Measurements from ENCODE around the gene LSM11.

Gene LSM11

DNA sequence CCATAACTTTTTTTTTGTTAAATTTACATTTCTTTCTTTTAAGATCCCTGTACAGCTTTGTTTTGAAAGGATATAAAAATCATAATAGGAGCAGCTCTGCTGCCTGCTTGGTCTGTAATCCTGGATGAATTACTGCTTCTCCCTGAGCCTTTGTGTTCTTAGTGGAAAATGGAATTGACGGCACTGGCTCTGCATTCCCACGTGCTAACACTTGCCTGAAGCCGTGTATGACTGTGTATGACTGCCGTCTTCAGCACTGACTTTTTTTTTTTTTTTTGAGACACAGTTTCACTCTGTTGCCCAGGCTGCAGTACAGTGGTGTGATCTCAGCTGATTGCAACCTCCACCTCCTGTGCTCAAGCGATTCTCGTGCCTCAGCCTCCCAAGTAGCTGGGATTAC is 7.5 kb upstream of the LSM11 start:
- DNase-seq = no peak

DNA sequence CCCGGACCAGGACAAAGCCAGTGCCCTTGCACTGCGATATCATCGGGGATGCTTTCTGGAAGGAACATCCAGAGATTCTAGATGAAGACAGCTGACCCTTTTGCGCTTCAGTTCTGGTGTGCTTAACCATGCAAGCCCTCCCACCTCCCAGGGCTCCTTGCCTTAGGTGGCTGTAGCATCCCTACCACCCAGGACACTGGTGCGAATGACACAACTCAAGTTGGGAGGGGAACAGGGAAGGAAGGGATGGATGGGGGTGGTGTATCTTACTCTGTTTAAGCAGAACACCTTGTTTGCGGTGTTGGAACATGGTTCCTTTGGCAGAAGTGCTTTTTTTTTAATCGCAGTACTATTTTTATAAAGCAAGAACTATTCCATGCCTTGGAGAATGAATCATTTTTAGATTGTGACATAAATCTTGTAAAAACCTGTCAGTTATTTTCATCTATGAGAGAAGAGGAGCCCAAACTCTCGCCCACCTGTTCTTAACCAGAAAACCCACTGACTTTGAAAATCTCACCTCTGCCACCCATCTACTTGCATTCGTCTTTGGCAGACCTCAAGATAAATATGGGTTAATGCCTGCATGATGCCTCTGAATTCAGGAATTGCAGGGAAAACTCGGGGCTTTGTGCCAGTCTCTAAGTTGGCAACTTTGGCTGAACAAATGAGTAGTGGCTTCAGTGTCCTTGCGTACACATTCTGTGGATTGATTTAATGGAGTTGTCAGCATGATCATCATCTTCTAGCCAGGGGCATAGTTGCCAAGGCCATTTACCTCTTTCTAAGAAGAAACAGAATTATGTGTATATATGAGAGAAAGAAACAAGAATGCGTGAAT is 3.9 kb upstream of the LSM11 start:
- DNase-seq = no peak

DNA sequence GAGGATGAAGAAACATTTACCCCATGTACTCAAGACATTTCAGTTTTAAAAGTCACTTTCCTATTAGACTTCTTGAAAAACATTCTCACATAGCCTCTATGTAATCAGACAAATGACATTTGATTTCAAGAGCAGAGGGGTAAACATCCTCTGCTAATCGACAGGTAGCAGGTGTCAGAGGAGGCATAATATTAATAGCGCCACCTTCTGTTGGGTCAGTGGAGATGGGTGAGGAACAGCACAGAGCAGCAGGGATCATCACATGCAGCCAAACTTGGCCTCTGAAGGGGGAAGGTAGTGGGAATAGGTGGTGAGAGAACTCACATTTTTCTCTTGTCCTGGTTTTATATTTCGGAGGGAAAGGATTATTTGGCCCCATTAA is 3.3 kb upstream of the LSM11 start:
- DNase-seq = peak; percentile 31

GRCh38 chr5:157741131-157741530 is 2.4 kb upstream of the LSM11 start:
- DNase-seq = no peak

DNA sequence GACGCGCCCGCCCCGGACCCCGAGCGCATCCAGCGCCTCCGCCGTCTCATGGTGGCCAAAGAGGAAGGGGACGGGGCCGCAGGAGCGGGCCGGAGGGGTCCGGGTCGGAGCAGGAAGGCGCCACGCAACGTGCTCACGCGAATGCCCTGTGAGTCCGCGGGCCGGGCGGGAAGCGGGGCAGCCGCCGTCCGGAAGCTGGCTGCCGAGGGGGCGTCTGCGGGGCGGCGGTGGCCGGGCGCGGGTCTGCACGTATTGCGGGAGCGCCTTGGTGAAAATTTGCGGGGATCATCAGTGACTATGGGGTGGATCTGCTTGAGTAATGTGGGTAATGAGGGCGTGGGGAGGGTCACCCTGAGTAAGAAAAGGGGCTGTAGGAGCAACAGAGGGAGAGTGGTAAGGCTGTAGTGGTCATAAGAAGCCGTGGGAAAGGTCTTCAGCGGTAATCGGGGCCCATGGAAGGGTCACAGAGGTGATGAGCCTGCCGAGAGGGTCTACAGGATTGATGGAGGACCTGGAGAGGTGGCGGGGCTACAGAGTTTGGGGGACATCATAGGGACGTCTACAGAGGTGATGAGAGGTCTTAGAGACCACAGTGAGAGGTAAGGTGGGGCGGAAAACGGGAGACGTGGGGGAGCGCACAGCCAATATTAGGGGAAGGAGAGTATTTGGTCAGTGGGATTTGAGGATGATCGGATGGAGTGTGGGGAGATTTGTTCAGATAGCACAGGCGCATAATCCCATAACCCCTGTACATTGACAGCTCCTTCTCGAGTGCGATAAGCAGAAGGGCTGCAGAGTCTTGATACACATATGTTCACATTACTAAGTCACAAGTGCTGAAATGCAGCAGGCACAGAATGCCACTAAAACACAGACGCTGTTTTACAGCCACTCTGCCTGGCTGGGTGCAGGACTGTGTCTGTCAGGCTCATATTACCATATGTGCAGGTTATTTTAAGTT is 819 bp downstream of the LSM11 start:
- DNase-seq = peak; percentile 47

DNA sequence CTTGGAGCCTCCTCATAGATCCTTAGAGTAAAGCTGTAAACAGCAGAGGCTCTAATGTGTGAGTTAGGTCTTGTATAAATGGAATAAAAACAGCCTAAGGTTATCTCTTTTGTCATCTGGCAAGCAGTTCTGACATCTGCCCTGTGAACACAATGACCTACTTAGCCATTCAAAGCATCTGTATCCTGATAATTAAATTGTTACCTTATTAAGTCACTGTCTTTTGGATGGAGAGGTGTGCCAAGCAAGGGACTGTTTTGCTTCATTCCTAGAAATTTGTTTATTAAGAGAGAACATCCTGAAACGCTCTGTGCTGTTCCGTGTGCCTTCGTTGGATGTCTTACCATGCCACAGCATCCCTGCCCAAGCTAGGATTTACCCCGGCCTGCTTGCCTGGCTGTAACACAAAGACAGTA is 1.5 kb downstream of the LSM11 start:
- no peak for DNase-seq

DNA sequence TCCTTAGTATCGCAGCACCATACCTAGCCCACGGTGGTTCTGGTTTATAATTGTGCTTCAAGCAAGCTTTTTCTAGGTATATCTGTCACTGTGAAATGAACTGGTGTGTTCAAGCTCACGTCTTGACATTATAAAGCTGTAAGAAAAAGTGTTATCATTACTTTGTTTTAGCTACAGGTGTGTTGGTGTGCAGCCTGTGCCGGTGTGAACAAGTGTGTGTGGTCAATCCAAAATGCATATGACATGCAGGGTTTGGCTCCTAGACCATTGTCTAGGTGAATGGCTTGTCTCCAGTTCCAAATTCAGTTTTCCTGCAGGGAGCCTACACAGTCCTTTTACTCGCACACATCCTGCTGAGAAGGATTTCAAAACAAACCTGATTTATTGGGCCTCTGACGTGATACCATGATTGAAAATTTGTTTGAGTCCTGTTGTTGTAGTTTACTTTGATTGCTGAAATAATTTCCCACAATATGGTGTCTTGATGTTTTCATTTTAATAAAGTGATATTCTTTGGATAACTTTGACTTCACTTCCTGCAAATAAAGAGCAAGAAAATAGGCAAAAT is 3.7 kb downstream of the LSM11 start:
- no peak for DNase-seq

- DNase-seq = no peak
These were observed 4.5 kb downstream of the LSM11 start for GRCh38 chr5:157747766-157748700.

GRCh38 chr5:157748760-157749461 is 5.4 kb downstream of the LSM11 start:
- DNase-seq = no peak

GRCh38 chr5:157749462-157749799 is 5.9 kb downstream of the LSM11 start:
- DNase-seq = no peak

DNA sequence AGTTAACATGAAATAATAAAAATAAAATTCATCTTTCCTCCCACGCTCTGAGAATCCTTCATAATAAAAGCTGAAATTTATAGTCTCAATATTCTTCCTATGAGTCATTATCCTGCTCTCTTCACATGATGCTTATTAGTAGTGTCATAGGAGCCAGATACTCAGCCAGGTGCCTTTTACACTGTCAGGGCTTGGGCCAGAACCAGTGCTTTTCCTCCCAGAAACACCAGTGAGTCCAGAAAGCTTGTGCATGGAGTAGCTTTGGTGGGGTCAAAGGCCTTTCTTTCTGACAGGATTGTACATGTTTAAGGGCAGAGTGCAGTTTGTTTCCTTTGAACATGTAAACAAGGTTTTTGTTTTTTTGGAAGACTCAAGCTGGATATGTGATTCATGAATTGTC is 6.8 kb downstream of the LSM11 start:
- no peak for DNase-seq

DNA sequence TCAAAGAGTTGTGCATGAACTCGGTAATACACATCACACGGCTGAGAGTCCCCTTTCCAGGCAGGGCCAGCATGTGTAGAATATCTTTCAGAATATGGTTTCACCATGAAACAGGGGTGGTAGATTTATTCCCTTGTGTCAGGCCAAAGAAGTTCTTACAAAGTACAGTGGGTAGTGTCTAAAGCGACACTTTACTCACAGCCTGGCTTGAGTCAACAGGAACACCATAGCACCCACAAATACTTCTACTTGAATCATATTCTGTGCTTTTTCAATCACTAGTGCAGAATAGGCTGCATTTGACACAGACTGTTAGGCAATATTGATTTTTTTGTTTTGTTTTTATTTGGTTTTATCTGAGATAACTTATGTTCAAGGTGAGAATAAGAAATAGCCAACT is 12.6 kb downstream of the LSM11 start:
- no peak for DNase-seq

GRCh38 chr5:157758706-157759105 is 15.2 kb downstream of the LSM11 start:
- no peak for DNase-seq

GRCh38 chr5:157761690-157762621 is 18.4 kb downstream of the LSM11 start:
- peak; percentile 23 for DNase-seq

DNA sequence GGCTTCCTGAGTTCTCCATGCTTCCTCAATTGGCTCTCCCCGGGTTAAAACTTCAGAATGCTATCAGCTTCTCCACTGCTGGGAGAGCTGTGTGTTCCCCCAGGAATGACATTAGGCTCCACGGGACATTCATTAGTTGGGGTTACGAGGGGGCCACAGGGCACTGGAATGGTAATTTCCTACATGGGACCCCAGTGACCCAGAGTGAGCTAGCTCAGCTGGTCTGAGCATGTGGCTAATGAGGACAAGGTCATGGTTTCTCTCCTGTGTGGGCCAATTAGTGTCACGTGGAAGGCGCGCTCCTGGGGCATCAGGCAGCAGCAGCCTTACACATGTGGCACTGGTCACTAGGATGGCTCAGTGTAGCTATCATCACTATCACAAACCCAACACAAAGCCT is 21.0 kb downstream of the LSM11 start:
- no peak for DNase-seq

GRCh38 chr5:157766442-157766841 is 22.9 kb downstream of the LSM11 start:
- DNase-seq = no peak

- no peak for DNase-seq
These were observed 23.4 kb downstream of the LSM11 start for GRCh38 chr5:157766902-157767301.

- DNase-seq = no peak
These were observed 24.2 kb downstream of the LSM11 start for GRCh38 chr5:157767689-157768088.

GRCh38 chr5:157770665-157771064 is 27.2 kb downstream of the LSM11 start:
- no peak for DNase-seq

- no peak for DNase-seq
These were observed 28.6 kb downstream of the LSM11 start for GRCh38 chr5:157772127-157772526.
